NCI-H1694 treated with DMSO at 0.1 percent for 48 hours (cell line): ENCODE measurements around the gene IMP4.
"Not testable (repeated sequence)": the region's sequence is repeated elsewhere in the genome, so short reads cannot be mapped to it uniquely, and the experiment has no call there.

Experiments used
- DNase-seq: peaks from one replicate; lab custom pipeline; 2025; lab: John Stamatoyannopoulos, UW

Gene IMP4

GRCh38 chr2:130342533-130343275 lies at the start of gene IMP4:
Gene IMP4, plus strand, starts transcription at chr2:130342897. Its CDS starts 36 bp downstream, at chr2:130342933.
- DNase-seq = peak; percentile 99

GRCh38 chr2:130300258-130300969 lies 42.3 kb upstream of the IMP4 start:
- DNase-seq = no peak

- no peak for DNase-seq
Observed at GRCh38 chr2:130300970-130301348, 41.7 kb upstream of the IMP4 start.

GRCh38 chr2:130302164-130302886 lies 40.4 kb upstream of the IMP4 start:
- no peak for DNase-seq

- DNase-seq = no peak
Observed at GRCh38 chr2:130303169-130303568, 39.5 kb upstream of the IMP4 start.

- no peak for DNase-seq
Observed at GRCh38 chr2:130304726-130305125, 38.0 kb upstream of the IMP4 start.

GRCh38 chr2:130307850-130308249 lies 34.8 kb upstream of the IMP4 start:
- DNase-seq = no peak

GRCh38 chr2:130310881-130311280 lies 31.8 kb upstream of the IMP4 start:
- DNase-seq = no peak

GRCh38 chr2:130313812-130314334 lies 28.8 kb upstream of the IMP4 start:
- no peak for DNase-seq

- DNase-seq = no peak
Observed at GRCh38 chr2:130314377-130314776, 28.3 kb upstream of the IMP4 start.

GRCh38 chr2:130316596-130316995 lies 26.1 kb upstream of the IMP4 start:
- no peak for DNase-seq

GRCh38 chr2:130318906-130319305 lies 23.8 kb upstream of the IMP4 start:
- DNase-seq = no peak

GRCh38 chr2:130319536-130319935 lies 23.2 kb upstream of the IMP4 start:
- DNase-seq = no peak

- DNase-seq = no peak
Observed at GRCh38 chr2:130327703-130328527, 14.8 kb upstream of the IMP4 start.

- no peak for DNase-seq
Observed at GRCh38 chr2:130328710-130329109, 14.0 kb upstream of the IMP4 start.

GRCh38 chr2:130332271-130333073 lies 10.2 kb upstream of the IMP4 start:
- DNase-seq = peak; percentile 57

- not testable (repeated sequence) for DNase-seq
Observed at GRCh38 chr2:130333253-130333652, 9.4 kb upstream of the IMP4 start.

GRCh38 chr2:130334026-130334425 lies 8.7 kb upstream of the IMP4 start:
- no peak for DNase-seq

- DNase-seq = no peak
Observed at GRCh38 chr2:130335226-130335625, 7.5 kb upstream of the IMP4 start.

- no peak for DNase-seq
Observed at GRCh38 chr2:130336150-130336876, 6.4 kb upstream of the IMP4 start.
